GM18499 (cell line): ENCODE results near the gene CALML3.
"Not testable (repeated sequence)": the region's sequence is repeated elsewhere in the genome, so short reads cannot be mapped to it uniquely, and the experiment has no call there.

Experiments used
- ATAC-seq: cut with Tn5 transposase; IDR thresholded peaks from one replicate; pipeline ENCODE4 v1.9.1; 2021; ENCODE audit warnings: moderate number of reproducible peaks; ENCODE audit not compliant: insufficient read depth, unreplicated experiment

CALML3 gene

GRCh38 chr10:5524641-5525560, at the start of gene CALML3:
Gene CALML3 (plus strand): TSS chr10:5524961. CDS start chr10:5525086, 125 bp downstream.
- no peak for ATAC-seq

GRCh38 chr10:5475088-5475487, 49.7 kb upstream of the CALML3 start:
- not testable (repeated sequence) for ATAC-seq

GRCh38 chr10:5475974-5476807, 48.6 kb upstream of the CALML3 start:
- ATAC-seq, result not testable (repeated sequence)

- ATAC-seq, result no peak
Measured at GRCh38 chr10:5476918-5477525, 47.7 kb upstream of the CALML3 start.

GRCh38 chr10:5477948-5478693, 46.6 kb upstream of the CALML3 start:
- no peak for ATAC-seq

- no peak for ATAC-seq
Measured at GRCh38 chr10:5478694-5479305, 46.0 kb upstream of the CALML3 start.

- no peak for ATAC-seq
Measured at GRCh38 chr10:5479481-5480161, 45.1 kb upstream of the CALML3 start.

- ATAC-seq, result no peak
Measured at GRCh38 chr10:5480162-5480941, 44.4 kb upstream of the CALML3 start.

GRCh38 chr10:5481121-5481520, 43.6 kb upstream of the CALML3 start:
- ATAC-seq, result no peak

- ATAC-seq, result no peak
Measured at GRCh38 chr10:5482016-5482415, 42.7 kb upstream of the CALML3 start.

GRCh38 chr10:5484205-5484604, 40.6 kb upstream of the CALML3 start:
- ATAC-seq, result no peak

- no peak for ATAC-seq
Measured at GRCh38 chr10:5485290-5485689, 39.5 kb upstream of the CALML3 start.

- no peak for ATAC-seq
Measured at GRCh38 chr10:5485948-5486852, 38.6 kb upstream of the CALML3 start.

GRCh38 chr10:5486853-5487235, 37.9 kb upstream of the CALML3 start:
- no peak for ATAC-seq

GRCh38 chr10:5488272-5489161, 36.2 kb upstream of the CALML3 start:
- ATAC-seq, result no peak

GRCh38 chr10:5490032-5490431, 34.7 kb upstream of the CALML3 start:
- no peak for ATAC-seq
